HepG2 (cell line): ENCODE data around the gene KDR.

Experiments
- DNMT1 ChIP-seq: sonication (generic); formaldehyde crosslinking; IDR thresholded peaks from 2 replicates; pipeline ENCODE4 v1.5.1; 2020; ENCODE audit warnings: mild to moderate bottlenecking, missing genetic modification reagents
- HOXA3 ChIP-seq: sonication (generic); formaldehyde crosslinking; IDR thresholded peaks from 2 replicates; pipeline ENCODE4 v1.5.0; 2020; ENCODE audit warnings: missing genetic modification reagents
- PBX2 ChIP-seq: IDR thresholded peaks from 2 replicates; pipeline ENCODE4 v1.6.1; 2016; ENCODE audit warnings: control low read depth
- POLR2A ChIP-seq, 2 experiments: IDR thresholded peaks; 2 replicates each; pipeline ENCODE4 v1.6.1; 2011; ENCODE audit warnings: low read depth in 2 of 2, low read length in 2 of 2, mild to moderate bottlenecking in 1 of 2, moderate library complexity in 1 of 2; ENCODE audit not compliant: insufficient read depth in 1 of 2
- SAFB2 ChIP-seq: sonication (generic); formaldehyde crosslinking; IDR thresholded peaks from 2 replicates; pipeline ENCODE4 v1.5.1; 2020; ENCODE audit warnings: missing genetic modification reagents, low read depth, mild to moderate bottlenecking, borderline replicate concordance
- SOX5 ChIP-seq: IDR thresholded peaks from 2 replicates; pipeline ENCODE4 v1.6.1; 2016; ENCODE audit warnings: borderline replicate concordance
- STAT6 ChIP-seq: sonication (generic); formaldehyde crosslinking; IDR thresholded peaks from 2 replicates; pipeline ENCODE4 v1.4.0; 2020; ENCODE audit warnings: missing genetic modification reagents, mild to moderate bottlenecking, borderline replicate concordance
- ZBTB40 ChIP-seq, 2 experiments: fragments of 450-650 bp in 1 of 2; sonication (generic) in 1 of 2; formaldehyde crosslinking in 1 of 2; IDR thresholded peaks; 2 replicates each; pipeline versions ENCODE4 v1.6.1 to v1.8.0; 2016 to 2022; ENCODE audit warnings: antibody characterized with exemption in 1 of 2, mild to moderate bottlenecking in 1 of 2, missing genetic modification reagents in 1 of 2

- TF ChIP-seq SOX5 (CRISPR knock-in tag): no peak
- TF ChIP-seq SAFB2: no peak
- no peak for TF ChIP-seq DNMT1 (CRISPR knock-in tag)
- no peak for TF ChIP-seq POLR2A (IDR thresholded peaks at IDR 0.05; ENCODE audit: insufficient read depth in 1 of 2, low read depth in 2 of 2, low read length in 2 of 2)
- TF ChIP-seq PBX2 (CRISPR knock-in tag): no peak
- no peak for TF ChIP-seq ZBTB40 (IDR thresholded peaks at IDR 0.05)
- TF ChIP-seq ZBTB40 (CRISPR knock-in tag; IDR thresholded peaks at IDR 0.05): no peak
- TF ChIP-seq STAT6: no peak
- no peak for TF ChIP-seq HOXA3 (CRISPR knock-in tag)
Measured at GRCh38 chr4:55132775-55133174, 7.4 kb upstream of the KDR start.
